ENCODE measurements around the gene MOSPD3.

DNA sequence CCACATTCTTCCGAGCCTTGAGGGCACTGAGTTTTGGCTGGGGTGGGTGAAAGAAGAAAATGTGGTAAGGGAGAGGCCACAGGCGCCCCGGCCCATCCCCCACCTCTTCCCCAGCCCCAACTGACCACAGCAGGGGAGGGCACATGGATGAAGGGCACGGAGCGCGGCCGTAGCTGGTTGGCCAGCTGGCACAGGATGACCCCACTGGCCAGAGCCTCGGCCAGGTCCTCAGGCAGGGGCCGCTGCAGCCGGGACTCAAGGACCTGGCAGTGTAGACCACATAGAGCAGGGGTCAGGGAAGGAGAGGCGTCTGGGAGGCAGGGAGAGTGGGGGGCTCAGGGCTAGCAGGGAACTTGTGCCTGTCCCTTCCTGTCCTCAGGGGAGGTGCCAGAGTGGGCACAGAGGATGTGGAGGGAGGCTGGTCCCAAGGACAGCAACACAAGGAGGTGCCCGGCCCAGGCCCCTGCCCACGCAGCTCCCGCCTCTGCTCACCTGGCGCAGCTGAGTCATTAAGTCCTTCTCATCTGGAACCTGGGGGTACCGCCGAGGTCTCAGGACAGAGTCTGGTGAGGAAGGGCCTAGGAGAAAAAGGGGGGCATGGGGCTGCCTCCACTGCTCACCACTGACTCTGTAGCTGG, 36.5 kb upstream of the MOSPD3 start:
- TF ChIP-seq, protein P1, sequence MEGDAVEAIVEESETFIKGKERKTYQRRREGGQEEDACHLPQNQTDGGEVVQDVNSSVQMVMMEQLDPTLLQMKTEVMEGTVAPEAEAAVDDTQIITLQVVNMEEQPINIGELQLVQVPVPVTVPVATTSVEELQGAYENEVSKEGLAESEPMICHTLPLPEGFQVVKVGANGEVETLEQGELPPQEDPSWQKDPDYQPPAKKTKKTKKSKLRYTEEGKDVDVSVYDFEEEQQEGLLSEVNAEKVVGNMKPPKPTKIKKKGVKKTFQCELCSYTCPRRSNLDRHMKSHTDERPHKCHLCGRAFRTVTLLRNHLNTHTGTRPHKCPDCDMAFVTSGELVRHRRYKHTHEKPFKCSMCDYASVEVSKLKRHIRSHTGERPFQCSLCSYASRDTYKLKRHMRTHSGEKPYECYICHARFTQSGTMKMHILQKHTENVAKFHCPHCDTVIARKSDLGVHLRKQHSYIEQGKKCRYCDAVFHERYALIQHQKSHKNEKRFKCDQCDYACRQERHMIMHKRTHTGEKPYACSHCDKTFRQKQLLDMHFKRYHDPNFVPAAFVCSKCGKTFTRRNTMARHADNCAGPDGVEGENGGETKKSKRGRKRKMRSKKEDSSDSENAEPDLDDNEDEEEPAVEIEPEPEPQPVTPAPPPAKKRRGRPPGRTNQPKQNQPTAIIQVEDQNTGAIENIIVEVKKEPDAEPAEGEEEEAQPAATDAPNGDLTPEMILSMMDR (IDR thresholded peaks at IDR 0.05; ENCODE audit: borderline replicate concordance, extremely low read depth, low read length, poor library complexity, severe bottlenecking) = no peak
- TF ChIP-seq EZH2 (IDR thresholded peaks at IDR 0.05; ENCODE audit: borderline replicate concordance, low read depth, low read length, severe bottlenecking) = no peak

Data from DND-41 (cell line).